ENCODE measurements around the gene PRPH2. TPM values are rescaled to one million over a fixed set of nuclear protein-coding genes. Genes with fewer than 3 reads are reported as not detected.
"Not testable (repeated sequence)": the region's sequence is repeated elsewhere in the genome, so short reads cannot be mapped to it uniquely, and the experiment has no call there.

PRPH2 gene
- total RNA-seq, 1 experiment from 2014 or later = not detected

DNA sequence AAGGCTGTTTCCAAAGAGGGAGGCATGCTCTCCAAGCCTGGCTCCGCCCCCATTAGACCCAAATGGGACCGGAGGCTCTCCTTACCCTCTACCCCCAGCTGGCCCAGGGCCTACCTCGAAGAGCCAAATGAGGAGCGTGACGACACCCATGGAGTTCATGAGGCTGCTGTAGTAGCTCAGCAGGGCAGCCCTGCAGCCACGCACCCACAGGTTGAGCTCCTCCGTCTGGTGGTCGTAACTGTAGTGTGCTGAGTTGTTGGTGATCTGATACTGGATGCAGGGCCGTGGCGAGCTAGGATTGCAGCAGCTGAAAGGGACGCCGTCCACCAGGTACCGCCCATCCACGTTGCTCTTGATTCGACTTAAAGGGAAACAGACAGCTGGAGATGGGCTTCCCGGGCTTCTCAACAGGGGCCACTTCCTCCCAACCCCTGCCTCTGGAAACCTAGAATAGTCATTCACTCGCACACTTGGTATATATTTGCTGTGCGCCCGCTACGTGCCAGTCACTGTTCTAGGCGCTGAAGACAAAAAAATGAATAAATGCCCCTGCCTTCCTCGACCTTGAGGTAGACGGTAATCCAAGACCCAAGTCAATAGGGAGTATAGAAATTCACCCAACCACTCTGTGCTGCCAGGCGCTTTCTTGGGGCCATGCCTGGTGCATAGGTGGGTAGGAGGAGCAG, 18.0 kb downstream of the PRPH2 start:
- Histone ChIP-seq H3K4me1 (replicated peaks; ENCODE audit: insufficient read depth) (no peaks in the 10 kb centered on the region), H3K36me3 (ENCODE audit: low read depth) (no peaks in the 10 kb centered on the region), H3K27me3 (ENCODE audit: insufficient read depth, low read depth) (no peaks in the 10 kb centered on the region), H3K4me3 (no peak overlapping the region), H3K9me2 (ENCODE audit: insufficient read depth) (no peaks in the 10 kb centered on the region), H3K27ac (no peak overlapping the region), H2AFZ (no peak overlapping the region), H3K4me2 (no peak overlapping the region), H4K20me1 (ENCODE audit: insufficient read depth) (no peaks in the 10 kb centered on the region), H3K9me3 (ENCODE audit: insufficient read depth, low read depth) (no peaks in the 10 kb centered on the region), H3K79me2 (ENCODE audit: low read depth) (no peaks in the 10 kb centered on the region), H3F3A (ENCODE audit: insufficient read depth, low read depth) (no peaks in the 10 kb centered on the region)
- TF ChIP-seq, protein P1, sequence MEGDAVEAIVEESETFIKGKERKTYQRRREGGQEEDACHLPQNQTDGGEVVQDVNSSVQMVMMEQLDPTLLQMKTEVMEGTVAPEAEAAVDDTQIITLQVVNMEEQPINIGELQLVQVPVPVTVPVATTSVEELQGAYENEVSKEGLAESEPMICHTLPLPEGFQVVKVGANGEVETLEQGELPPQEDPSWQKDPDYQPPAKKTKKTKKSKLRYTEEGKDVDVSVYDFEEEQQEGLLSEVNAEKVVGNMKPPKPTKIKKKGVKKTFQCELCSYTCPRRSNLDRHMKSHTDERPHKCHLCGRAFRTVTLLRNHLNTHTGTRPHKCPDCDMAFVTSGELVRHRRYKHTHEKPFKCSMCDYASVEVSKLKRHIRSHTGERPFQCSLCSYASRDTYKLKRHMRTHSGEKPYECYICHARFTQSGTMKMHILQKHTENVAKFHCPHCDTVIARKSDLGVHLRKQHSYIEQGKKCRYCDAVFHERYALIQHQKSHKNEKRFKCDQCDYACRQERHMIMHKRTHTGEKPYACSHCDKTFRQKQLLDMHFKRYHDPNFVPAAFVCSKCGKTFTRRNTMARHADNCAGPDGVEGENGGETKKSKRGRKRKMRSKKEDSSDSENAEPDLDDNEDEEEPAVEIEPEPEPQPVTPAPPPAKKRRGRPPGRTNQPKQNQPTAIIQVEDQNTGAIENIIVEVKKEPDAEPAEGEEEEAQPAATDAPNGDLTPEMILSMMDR (conservative IDR thresholded peaks at IDR 0.05) = no peak
- TF ChIP-seq EZH2 (IDR thresholded peaks at IDR 0.05; ENCODE audit: low read depth) = no peak
- POLR2A ChIA-PET (ENCODE audit: unreplicated experiment) = interaction anchor here (0.7 kb wide), 1 partner anchor 11 kb away, joined by 3 read pairs; no protein-coding TSS in a partner anchor
- no TSS peak for BruUV-seq (replicated peaks)
- CTCF ChIA-PET = interaction anchor here (0.6 kb wide), 1 partner anchor 160 kb away, joined by 5 read pairs; no protein-coding TSS in a partner anchor
- intact Hi-C loops (cut with micrococcal nuclease; ENCODE audit: unreplicated experiment) = no loop called here
- DNase-seq = no peak

DNA sequence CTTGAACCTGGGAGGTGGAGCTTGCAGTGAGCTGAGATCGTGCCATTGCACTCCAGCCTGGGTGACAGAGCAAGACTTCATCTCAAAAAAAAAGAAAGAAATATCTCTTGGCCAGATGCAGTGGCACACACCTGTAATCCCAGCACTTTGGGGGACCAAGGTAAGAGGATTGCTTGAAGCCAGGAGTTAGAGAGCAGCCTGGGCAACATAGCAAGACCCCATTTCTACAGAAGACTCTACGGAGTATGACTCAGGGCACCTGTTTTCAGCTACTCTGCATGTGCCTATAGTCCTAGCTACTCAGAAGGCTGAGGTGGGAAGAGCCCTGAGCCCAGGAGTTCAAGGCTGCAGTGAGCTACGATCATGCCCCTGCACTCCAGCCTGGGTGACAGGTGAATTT, 19.6 kb downstream of the PRPH2 start:
- H3K4me3 ChIP-seq; H3K4me2 ChIP-seq; H3K79me2 ChIP-seq (ENCODE audit: low read depth); intact Hi-C loops (cut with micrococcal nuclease; ENCODE audit: unreplicated experiment); H3K27me3 ChIP-seq (ENCODE audit: insufficient read depth, low read depth); H3K9me3 ChIP-seq (ENCODE audit: insufficient read depth, low read depth); H3K27ac ChIP-seq; H3K9me2 ChIP-seq (ENCODE audit: insufficient read depth); H3K4me1 ChIP-seq (replicated peaks; ENCODE audit: insufficient read depth); DNase-seq; CTCF ChIA-PET; H3K36me3 ChIP-seq (ENCODE audit: low read depth); BruUV-seq (replicated peaks); H3F3A ChIP-seq (ENCODE audit: insufficient read depth, low read depth); H2AFZ ChIP-seq; H4K20me1 ChIP-seq (ENCODE audit: insufficient read depth): not testable (repeated sequence)
- POLR2A ChIA-PET (ENCODE audit: unreplicated experiment) = interaction anchor here (0.5 kb wide), 1 partner anchor 8 kb away, joined by 4 read pairs; no protein-coding TSS in a partner anchor

- ChIA-PET POLR2A (ENCODE audit: unreplicated experiment) (no interaction called here), CTCF (interaction anchor here (0.6 kb wide), 1 partner anchor 18 kb away, joined by 3 read pairs; no protein-coding TSS in a partner anchor)
- no peak overlapping the region for H2AFZ ChIP-seq
- intact Hi-C loops (cut with micrococcal nuclease; ENCODE audit: unreplicated experiment) = no loop called here
- H3F3A ChIP-seq (ENCODE audit: insufficient read depth, low read depth) = no peaks in the 10 kb centered on the region
- no TSS peak for BruUV-seq (replicated peaks)
- no peak for DNase-seq
- no peaks in the 10 kb centered on the region for H3K9me2 ChIP-seq (ENCODE audit: insufficient read depth)
- H3K27me3 ChIP-seq (ENCODE audit: insufficient read depth, low read depth) = no peaks in the 10 kb centered on the region
- H4K20me1 ChIP-seq (ENCODE audit: insufficient read depth) = no peaks in the 10 kb centered on the region
- H3K79me2 ChIP-seq (ENCODE audit: low read depth) = no peaks in the 10 kb centered on the region
- no peak overlapping the region for H3K4me2 ChIP-seq
- H3K9me3 ChIP-seq (ENCODE audit: insufficient read depth, low read depth) = no peaks in the 10 kb centered on the region
- TF ChIP-seq, protein P1 (conservative IDR thresholded peaks at IDR 0.05) = no peak
- TF ChIP-seq EZH2 (IDR thresholded peaks at IDR 0.05; ENCODE audit: low read depth) = no peak
- no peaks in the 10 kb centered on the region for H3K4me1 ChIP-seq (replicated peaks; ENCODE audit: insufficient read depth)
- H3K27ac ChIP-seq = no peak overlapping the region
- H3K4me3 ChIP-seq = no peak overlapping the region
- no peaks in the 10 kb centered on the region for H3K36me3 ChIP-seq (ENCODE audit: low read depth)
These were observed 20.2 kb downstream of the PRPH2 start for GRCh38 chr6:42702200-42702599.

Measured in PC-9 (cell line).